H1 (cell line): ENCODE measurements around the gene TMEM89. TPM values are rescaled to one million over a fixed set of nuclear protein-coding genes. Genes with fewer than 3 reads are reported as not detected.

ENCODE experiments used
- CTCF ChIA-PET: fragments of 300-600 bp; sonication (Branson Sonifier 250); formaldehyde crosslinking; loops from one replicate; lab custom pipeline; 2021; ENCODE audit not compliant: partially characterized antibody; lab: Charles Lee
- POLR2A ChIA-PET: fragments of 300-600 bp; sonication (Branson Sonifier 250); formaldehyde crosslinking; loops from one replicate; lab custom pipeline; 2021; ENCODE audit warnings: inconsistent platforms; ENCODE audit not compliant: partially characterized antibody; lab: Charles Lee
- DNase-seq, 2 experiments: peaks; one replicate each; pipeline versions ENCODE4 v3.0.0 to v3.0.0-alpha.2; 2010 to 2022; ENCODE audit warnings: low spot score in 2 of 2, low read depth in 1 of 2, mixed read lengths in 1 of 2
- FAIRE-seq: peaks from 2 replicates; lab custom pipeline; 2011; peaks lifted over from hg19 to GRCh38; lab: Jason Lieb, UNC
- H2AFZ ChIP-seq: 2 replicates; pipeline ENCODE4 v1.8.1; 2012; ENCODE audit warnings: low read length, inconsistent platforms
- H2AK5ac ChIP-seq: 2 replicates; pipeline ENCODE4 v1.6.1; 2013; ENCODE audit warnings: low read depth, low read length
- H2BK120ac ChIP-seq: replicated peaks from 2 replicates; pipeline ENCODE3; 2013; ENCODE audit warnings: low read depth, low read length, inconsistent platforms
- H2BK12ac ChIP-seq: 2 replicates; pipeline ENCODE4 v1.6.1; 2013; ENCODE audit warnings: low read depth, low read length
- H2BK15ac ChIP-seq: 2 replicates; pipeline ENCODE4 v1.6.1; 2013; ENCODE audit warnings: low read length
- H2BK20ac ChIP-seq: 2 replicates; pipeline ENCODE4 v1.6.1; 2013; ENCODE audit warnings: low read length
- H2BK5ac ChIP-seq: 2 replicates; pipeline ENCODE4 v1.6.1; 2013; ENCODE audit warnings: low read depth, low read length
- H3K14ac ChIP-seq: 2 replicates; pipeline ENCODE4 v1.6.1; 2013; ENCODE audit warnings: inconsistent platforms; ENCODE audit not compliant: insufficient read length
- H3K18ac ChIP-seq: 2 replicates; pipeline ENCODE4 v1.6.1; 2013; ENCODE audit warnings: low read length; ENCODE audit errors: extremely low read depth
- H3K23ac ChIP-seq: 2 replicates; pipeline ENCODE4 v1.6.1; 2013; ENCODE audit warnings: inconsistent platforms; ENCODE audit not compliant: insufficient read length
- H3K23me2 ChIP-seq: 2 replicates; pipeline ENCODE4 v1.6.1; 2013; ENCODE audit warnings: low read depth, low read length
- H3K27ac ChIP-seq: 2 replicates; pipeline ENCODE4 v1.6.1; 2011; ENCODE audit warnings: low read depth, low read length, inconsistent platforms
- H3K27me3 ChIP-seq, 4 experiments: replicated peaks in 1 of 4; 1 replicate in 1 of 4; 2 replicates in 3 of 4; pipeline versions ENCODE4 v1.6.1 to v1.8.1; 2011 to 2013; ENCODE audit warnings: low read length in 3 of 4, mild to moderate bottlenecking in 3 of 4, inconsistent platforms in 2 of 4, mixed read lengths in 2 of 4, moderate library complexity in 1 of 4; ENCODE audit not compliant: control insufficient read depth in 3 of 4, insufficient read depth in 3 of 4; ENCODE audit errors: extremely low read depth in 1 of 4
- H3K36me3 ChIP-seq, 4 experiments: 2 replicates each; pipeline versions ENCODE4 v1.6.1 to v1.8.1; 2011 to 2013; ENCODE audit warnings: mild to moderate bottlenecking in 4 of 4, low read length in 3 of 4, moderate library complexity in 2 of 4, control low read depth in 1 of 4, inconsistent platforms in 1 of 4; ENCODE audit not compliant: insufficient read depth in 4 of 4, control insufficient read depth in 2 of 4
- H3K4ac ChIP-seq: replicated peaks from 2 replicates; pipeline ENCODE3; 2013; ENCODE audit warnings: low read length, low read depth, mixed read lengths, inconsistent platforms; ENCODE audit not compliant: insufficient read length
- H3K4me1 ChIP-seq, 4 experiments: replicated peaks in 1 of 4; 1 replicate in 1 of 4; 2 replicates in 3 of 4; pipeline versions ENCODE4 v1.6.1 to v1.8.1; 2011 to 2013; ENCODE audit warnings: low read length in 3 of 4, inconsistent platforms in 2 of 4, mixed read lengths in 1 of 4; ENCODE audit not compliant: insufficient read depth in 4 of 4, control insufficient read depth in 3 of 4
- H3K4me2 ChIP-seq, 2 experiments: 2 replicates each; pipeline versions ENCODE4 v1.6.1 to v1.8.1; 2011 to 2013; ENCODE audit warnings: low read depth in 2 of 2, low read length in 2 of 2, control low read depth in 1 of 2, inconsistent platforms in 1 of 2, mild to moderate bottlenecking in 1 of 2; ENCODE audit not compliant: insufficient read depth in 1 of 2
- H3K4me3 ChIP-seq, 4 experiments: fragments of 200-600, 300-600 bp in 1 of 4; sonication (generic), shearing (Covaris generic), sonication (Bioruptor Twin) in 1 of 4; 2 replicates each; pipeline versions ENCODE4 v1.5.1 to v1.8.1; 2011 to 2016; ENCODE audit warnings: low read length in 4 of 4, low read depth in 3 of 4, control low read depth in 2 of 4, inconsistent platforms in 2 of 4, mild to moderate bottlenecking in 2 of 4, mixed read lengths in 1 of 4, moderate library complexity in 1 of 4; ENCODE audit not compliant: insufficient read depth in 2 of 4; ENCODE audit errors: extremely low read depth in 1 of 4
- H3K56ac ChIP-seq: replicated peaks from 2 replicates; pipeline ENCODE3; 2013; ENCODE audit warnings: low read depth, mild to moderate bottlenecking, mixed read lengths, low read length, inconsistent platforms; ENCODE audit not compliant: insufficient read length
- H3K79me1 ChIP-seq: 2 replicates; pipeline ENCODE4 v1.6.1; 2013; ENCODE audit warnings: low read depth, low read length, control low read depth
- H3K79me2 ChIP-seq, 2 experiments: 2 replicates each; pipeline versions ENCODE4 v1.6.1 to v1.8.1; 2012 to 2013; ENCODE audit warnings: low read length in 2 of 2, mild to moderate bottlenecking in 2 of 2, inconsistent platforms in 1 of 2; ENCODE audit not compliant: insufficient read depth in 2 of 2, control insufficient read depth in 1 of 2
- H3K9ac ChIP-seq, 4 experiments: replicated peaks in 1 of 4; 1 replicate in 1 of 4; 2 replicates in 3 of 4; pipeline versions ENCODE4 v1.6.1 to v1.8.1; 2011 to 2013; ENCODE audit warnings: low read depth in 3 of 4, low read length in 3 of 4, control low read depth in 2 of 4, mild to moderate bottlenecking in 2 of 4, moderate library complexity in 2 of 4, inconsistent platforms in 1 of 4; ENCODE audit errors: extremely low read depth in 1 of 4
- H3K9me3 ChIP-seq, 2 experiments: 2 replicates each; pipeline versions ENCODE4 v1.6.1 to v1.8.1; 2012 to 2013; ENCODE audit warnings: mild to moderate bottlenecking in 2 of 2, moderate library complexity in 2 of 2, control low read depth in 1 of 2, inconsistent platforms in 1 of 2, low read depth in 1 of 2, low read length in 1 of 2, mixed read lengths in 1 of 2; ENCODE audit not compliant: insufficient read depth in 2 of 2
- H4K20me1 ChIP-seq, 2 experiments: replicated peaks in 1 of 2; 2 replicates each; pipeline versions ENCODE3 to v1.8.1; 2011 to 2013; ENCODE audit warnings: inconsistent platforms in 2 of 2, low read length in 2 of 2, mild to moderate bottlenecking in 1 of 2; ENCODE audit not compliant: insufficient read depth in 2 of 2, control insufficient read depth in 1 of 2
- H4K5ac ChIP-seq: 2 replicates; pipeline ENCODE4 v1.6.1; 2013; ENCODE audit warnings: low read length, low read depth, mixed read lengths, inconsistent platforms; ENCODE audit not compliant: insufficient read length
- H4K8ac ChIP-seq: 2 replicates; pipeline ENCODE4 v1.8.0; 2013; ENCODE audit warnings: mild to moderate bottlenecking, moderate library complexity, low read length, inconsistent platforms; ENCODE audit not compliant: insufficient read depth; ENCODE audit errors: extremely low read depth
- H4K91ac ChIP-seq: replicated peaks from 2 replicates; pipeline ENCODE3; 2013; ENCODE audit warnings: low read length, mixed read lengths, inconsistent platforms; ENCODE audit not compliant: insufficient read length
- CBX8 ChIP-seq: fragments of 300-800, 300-1000 bp; sonication (generic); IDR thresholded peaks from 2 replicates; pipeline ENCODE4 v1.7.1; 2016; ENCODE audit warnings: low read depth, low read length, borderline replicate concordance
- CEBPB ChIP-seq: IDR thresholded peaks from 2 replicates; pipeline ENCODE4 v1.6.1; 2012; ENCODE audit warnings: low read depth, low read length
- CTBP2 ChIP-seq: IDR thresholded peaks from 2 replicates; pipeline ENCODE4 v1.7.0; 2011; ENCODE audit warnings: borderline replicate concordance, mild to moderate bottlenecking, moderate library complexity, mixed read lengths, low read length; ENCODE audit not compliant: insufficient read depth, insufficient read length
- JUN ChIP-seq: IDR thresholded peaks from 2 replicates; pipeline ENCODE4 v1.6.1; 2011; ENCODE audit warnings: low read depth, mild to moderate bottlenecking, improper control_type of control experiment, low read length
- KDM5A ChIP-seq: fragments of 200-600 bp; IDR thresholded peaks from 2 replicates; pipeline ENCODE4 v1.7.1; 2012; ENCODE audit warnings: mild to moderate bottlenecking, low read length, inconsistent platforms, mixed read lengths
- NRF1 ChIP-seq: IDR thresholded peaks from 2 replicates; pipeline ENCODE4 v1.6.1; 2011; ENCODE audit warnings: mild to moderate bottlenecking, low read depth, low read length, improper control_type of control experiment
- PHF8 ChIP-seq: fragments of 200-600 bp; sonication (generic); conservative IDR thresholded peaks from 2 replicates; pipeline ENCODE4 v1.7.1; 2012; ENCODE audit warnings: low read depth, mild to moderate bottlenecking, inconsistent platforms, low read length, moderate library complexity
- RBBP5 ChIP-seq: IDR thresholded peaks from 2 replicates; pipeline ENCODE4 v1.7.1; 2012; ENCODE audit warnings: low read depth, mild to moderate bottlenecking, inconsistent platforms, low read length, moderate library complexity, borderline replicate concordance
- TBP ChIP-seq: IDR thresholded peaks from 2 replicates; pipeline ENCODE4 v1.6.1; 2011; ENCODE audit warnings: low read depth, low read length, improper control_type of control experiment
- WGBS, 2 experiments: shearing (Covaris generic) in 1 of 2; methylation state at CpG; one replicate each; pipeline versions ENCODE4 v1.1.6 to v1.1.7; 2013 to 2015; ENCODE audit warnings: low lambda C conversion rate in 2 of 2, mixed read lengths in 2 of 2, inconsistent platforms in 1 of 2, low coverage in 1 of 2, missing lambda C conversion rate in 1 of 2; ENCODE audit not compliant: insufficient replicate concordance in 2 of 2, insufficient coverage in 1 of 2, insufficient read length in 1 of 2; ENCODE audit errors: extremely low coverage in 1 of 2, missing lambda C conversion rate in 1 of 2; 5-methylcytosine and 5-hydroxymethylcytosine counted together
- polyA plus RNA-seq, 7 experiments: library from polyadenylated mRNA; depleted of rRNA in 3 of 7; stranded (reverse) in 5 of 7; unstranded in 2 of 7; fragments of >200 nt in 5 of 7; fragments of 200-250 nt in 2 of 7; gene quantifications; 1 replicate in 5 of 7; 2 replicates in 1 of 7; 4 replicates in 1 of 7; pipeline versions ENCODE4 v1.2.1 to v1.2.3, GENCODE V29; 2011 to 2013; ENCODE audit warnings: missing spikeins in 2 of 7, mixed read lengths in 2 of 7
- total RNA-seq: library from RNA; stranded (reverse); fragmentation: NEBNext Ultra II Directional; extraction: Animal tissue kit (Norgen Biotek cat#: 25700); gene quantifications from 2 replicates; pipeline ENCODE4 v1.2.1, GENCODE V29; 2021

TMEM89 gene
- total and polyA plus RNA-seq, 2 of the 8 experiments (the other 6 are each of a cell fraction or from before 2014, with no cell fraction given), result not detected

- H3K4ac ChIP-seq, result no peak overlapping the region
- DNase-seq, result peak; percentile 46 to 79
- H3K79me1 ChIP-seq, result peaks cover 7% of the 10 kb centered on the region
- peak overlapping the region; percentile 47 for H3K56ac ChIP-seq
- peak overlapping the region; percentile 83; the same call in 1 of the 2 replicates for H2BK5ac ChIP-seq
- no peak overlapping the region for H3K23ac ChIP-seq
- H3K23me2 ChIP-seq, result peaks cover 2% of the 10 kb centered on the region; the same call in 1 of the 2 replicates
- no peak overlapping the region for H3K14ac ChIP-seq
- H2BK12ac ChIP-seq, result no peak overlapping the region
- H3K27me3 ChIP-seq, result no peaks in the 10 kb centered on the region; a peak in 1 of 7 replicates
- peak overlapping the region; percentile 26 for H4K5ac ChIP-seq
- H3K18ac ChIP-seq, result peak overlapping the region; percentile 68
- H2BK15ac ChIP-seq, result no peak overlapping the region
- H3K9ac ChIP-seq, result peak overlapping the region; percentile 53 to 78 (median 72); a peak in 6 of 7 replicates
- no peak overlapping the region for H2BK120ac ChIP-seq
- no peak overlapping the region for H2AK5ac ChIP-seq
- peaks cover 11 to 29% (median 25%) of the 10 kb centered on the region in 4 experiments for H3K36me3 ChIP-seq
- peak overlapping the region; percentile 35; the same call in 1 of the 2 replicates for H3K27ac ChIP-seq
- peak overlapping the region; percentile 75 to 84 (median 84) for H3K4me3 ChIP-seq
- peaks cover 0 to 9% of the 10 kb centered on the region in 2 experiments; a peak in 1 of 4 replicates for H3K79me2 ChIP-seq
- no peak for FAIRE-seq
- peak overlapping the region; percentile 38 to 84 for H3K4me2 ChIP-seq
- H4K20me1 ChIP-seq, result peaks cover 3 to 27% of the 10 kb centered on the region in 2 experiments
- H4K8ac ChIP-seq, result peak overlapping the region; percentile 87; the same call in 1 of the 2 replicates
- CTCF ChIA-PET, result interaction anchor here (0.7 to 5.8 kb wide), 24 partner anchors 9 to 372 kb away, joined by 3 to 49 read pairs (median 6); partner anchors contain the start of genes CELSR3, PFKFB4, TMEM89 and UQCRC1
- H4K91ac ChIP-seq, result no peak overlapping the region
- H3K9me3 ChIP-seq, result no peaks in the 10 kb centered on the region
- H2BK20ac ChIP-seq, result no peak overlapping the region
- POLR2A ChIA-PET, result interaction anchor here (1.0 to 9.8 kb wide), 19 partner anchors 11 to 386 kb away, joined by 3 to 111 read pairs (median 5); partner anchors contain the start of genes CELSR3, IP6K2, PRKAR2A and TMEM89
- 2% methylated on average over 29 of the region's 30 CpGs; no CpG with 5 or more reads in 1 of the 2 experiments for WGBS, 2 experiments
- peaks cover 3 to 6% (median 5%) of the 10 kb centered on the region in 4 experiments for H3K4me1 ChIP-seq
- no peak overlapping the region for H2AFZ ChIP-seq
- TF ChIP-seq NRF1 (no peak), TBP (peak; percentile 43; the same call in 1 of the 2 replicates), CTBP2 (no peak), PHF8 (no peak), RBBP5 (no peak), CBX8 (no peak), CEBPB (no peak), JUN (no peak), KDM5A (no peak)
Observed at GRCh38 chr3:48634661-48635221, 13.2 kb upstream of the TMEM89 start.
